K562 (cell line): Measurements from ENCODE around the gene AGO4. TPM values are rescaled to one million over a fixed set of nuclear protein-coding genes. Genes with fewer than 3 reads are reported as not detected.
A peak's percentile ranks its signal among the peaks of the same experiment; 100 is the strongest.

Experiments used
- CCAR2 ChIP-seq: fragments of 200-400 bp; formaldehyde crosslinking; IDR thresholded peaks from 2 replicates; pipeline ENCODE4 v1.6.1; 2017; ENCODE audit warnings: mild to moderate bottlenecking, low read depth, low read length
- CREB3 ChIP-seq: fragments of 450-650 bp; conservative IDR thresholded peaks from 2 replicates; pipeline ENCODE4 v1.6.1; 2016; ENCODE audit warnings: missing genetic modification characterization, low read depth, mild to moderate bottlenecking, missing compliant biosample characterization, moderate library complexity
- E2F4 ChIP-seq: sonication (generic); formaldehyde crosslinking; IDR thresholded peaks from 2 replicates; pipeline ENCODE4 v1.8.0; 2022; ENCODE audit warnings: mild to moderate bottlenecking, low read depth, missing genetic modification reagents
- E2F6 ChIP-seq, 2 experiments: IDR thresholded peaks; 2 replicates each; pipeline ENCODE4 v1.6.1; 2011; ENCODE audit warnings: borderline replicate concordance in 1 of 2, control low read depth in 1 of 2, low read depth in 1 of 2, low read length in 1 of 2, mild to moderate bottlenecking in 1 of 2, mixed read lengths in 1 of 2, moderate library complexity in 1 of 2; ENCODE audit not compliant: insufficient read depth in 1 of 2, insufficient read length in 1 of 2, poor library complexity in 1 of 2, severe bottlenecking in 1 of 2; ENCODE audit errors: extremely low read depth in 1 of 2
- ELF1 ChIP-seq: fragments of 200-800 bp; sonication (Bioruptor generic); IDR thresholded peaks from 2 replicates; pipeline ENCODE4 v1.6.1; 2016; ENCODE audit warnings: missing genetic modification characterization, missing compliant biosample characterization
- ELF2 ChIP-seq: fragments of 250-450 bp; sonication (Bioruptor Pico); IDR thresholded peaks from 2 replicates; pipeline ENCODE4 v1.5.0; 2021; ENCODE audit warnings: mild to moderate bottlenecking
- FOXJ2 ChIP-seq: fragments of 200-800 bp; sonication (Bioruptor generic); IDR thresholded peaks from 2 replicates; pipeline ENCODE4 v1.6.1; 2016; ENCODE audit warnings: missing genetic modification characterization, missing compliant biosample characterization
- HCFC1 ChIP-seq: IDR thresholded peaks from 2 replicates; pipeline ENCODE4 v1.6.1; 2012; ENCODE audit warnings: low read depth, low read length, improper control_type of control experiment
- KAT7 ChIP-seq: sonication (generic); formaldehyde crosslinking; IDR thresholded peaks from 2 replicates; pipeline ENCODE4 v1.8.0; 2022; ENCODE audit warnings: missing genetic modification reagents, mild to moderate bottlenecking, borderline replicate concordance
- PBX2 ChIP-seq, 2 experiments: IDR thresholded peaks in 1 of 2; conservative IDR thresholded peaks in 1 of 2; 2 replicates each; pipeline ENCODE4 v1.6.1; 2016; ENCODE audit warnings: low read depth in 2 of 2, mild to moderate bottlenecking in 1 of 2, missing compliant biosample characterization in 1 of 2, missing genetic modification characterization in 1 of 2, moderate library complexity in 1 of 2
- POLR3A ChIP-seq: IDR thresholded peaks from 2 replicates; pipeline ENCODE4 v1.6.1; 2011; ENCODE audit warnings: borderline replicate concordance, mild to moderate bottlenecking, moderate library complexity; ENCODE audit not compliant: insufficient read length, insufficient read depth; ENCODE audit errors: extremely low read depth
- STAT5A ChIP-seq: IDR thresholded peaks from 2 replicates; pipeline ENCODE4 v1.6.1; 2012; ENCODE audit warnings: low read length, inconsistent platforms, borderline replicate concordance
- TAF7 ChIP-seq: fragments of 450-650 bp; IDR thresholded peaks from 2 replicates; pipeline ENCODE4 v1.6.1; 2016; ENCODE audit warnings: missing genetic modification characterization, missing compliant biosample characterization
- U2AF2 ChIP-seq: fragments of 200-400 bp; formaldehyde crosslinking; optimal IDR thresholded peaks from 2 replicates; pipeline ENCODE3; 2017; ENCODE audit warnings: low read depth, mild to moderate bottlenecking, low read length
- ZNF280A ChIP-seq: fragments of 450-650 bp; IDR thresholded peaks from 2 replicates; pipeline ENCODE4 v1.6.1; 2018; ENCODE audit warnings: mild to moderate bottlenecking, low read depth; ENCODE audit not compliant: partially characterized antibody
- ZNF316 ChIP-seq: fragments of 450-650 bp; IDR thresholded peaks from 2 replicates; pipeline ENCODE4 v1.6.1; 2016
- ZNF436 ChIP-seq: fragments of 250-450, 450-650 bp; sonication (Bioruptor Pico); formaldehyde crosslinking; IDR thresholded peaks from 2 replicates; pipeline ENCODE4 v1.7.0; 2020; ENCODE audit warnings: mild to moderate bottlenecking
- ZNF57 ChIP-seq: fragments of 450-650 bp; formaldehyde crosslinking; IDR thresholded peaks from 2 replicates; pipeline ENCODE4 v1.4.0; 2020; ENCODE audit warnings: mild to moderate bottlenecking, moderate library complexity
- polyA plus RNA-seq, 8 experiments: library from polyadenylated mRNA; depleted of rRNA in 4 of 8; stranded (reverse) in 5 of 8; unstranded in 3 of 8; fragments of >200 nt; fragmentation: Nextera tagmentation in 2 of 8; fragmentation: Illumina TruSeq in 1 of 8; extraction: Ambion mirVana in 2 of 8; extraction: Trizol in 1 of 8; gene quantifications; 2 replicates each; pipeline versions ENCODE4 v1.2.1 to v1.2.3, GENCODE V29; 2011 to 2014; ENCODE audit warnings: inconsistent platforms in 1 of 8, missing spikeins in 1 of 8
- total RNA-seq, 7 experiments: library from RNA; depleted of rRNA in 6 of 7; stranded (reverse); fragments of >200 nt in 6 of 7; fragmentation: Illumina TruSeq in 2 of 7; extraction: Trizol in 2 of 7; gene quantifications; 2 replicates each; pipeline versions ENCODE4 v1.2.1 to v1.2.3, GENCODE V29; 2011 to 2021; ENCODE audit warnings: low replicate concordance in 1 of 7

Gene AGO4
- total and polyA plus RNA-seq, 9 of the 15 experiments (the other 6 are each of a cell fraction or from before 2014, with no cell fraction given): 1.3 to 10.5 (median 6.5) TPM

- TF ChIP-seq CCAR2 (no peak), ELF1 (tag) (0 out of 2 replicates have a peak, but pooled peaks have one; percentile 8), TAF7 (tag) (no peak), FOXJ2 (tag) (no peak), PBX2 (CRISPR knock-in tag; IDR thresholded peaks at IDR 0.05; ENCODE audit: low read depth) (peak; percentile 38; the same call in 1 of the 2 replicates), PBX2 (tag; conservative IDR thresholded peaks at IDR 0.05; ENCODE audit: low read depth) (0 out of 2 replicates have a peak, but pooled peaks have one; percentile 24), ZNF316 (no peak), ELF2 (CRISPR knock-in tag) (no peak), HCFC1 (no peak), ZNF436 (CRISPR knock-in tag) (no peak), E2F4 (CRISPR knock-in tag) (no peak), E2F6 (IDR thresholded peaks at IDR 0.05; ENCODE audit: borderline replicate concordance in 1 of 2, extremely low read depth in 1 of 2, insufficient read depth in 1 of 2, insufficient read length in 1 of 2, low read depth in 1 of 2, low read length in 1 of 2, poor library complexity in 1 of 2, severe bottlenecking in 1 of 2) (no peak), U2AF2 (no peak), CREB3 (tag) (no peak), ZNF57 (CRISPR knock-in tag) (no peak), ZNF280A (no peak), POLR3A (no peak), KAT7 (CRISPR knock-in tag) (0 out of 2 replicates have a peak, but pooled peaks have one; percentile 67), STAT5A (no peak)
Observed at GRCh38 chr1:35808450-35809113, 766 bp downstream of the AGO4 start (continued).
